GM23338 (cell line): ENCODE data around the gene ANAPC7.

Source experiments
- CREB1 ChIP-seq: fragments of 250-450 bp; sonication (Bioruptor Pico); IDR thresholded peaks from 2 replicates; pipeline ENCODE4 v1.5.0; 2020; ENCODE audit warnings: low read depth, mild to moderate bottlenecking, moderate library complexity
- CTCF ChIP-seq, 2 experiments: fragments of 200-600 bp in 1 of 2; sonication (generic) in 1 of 2; conservative IDR thresholded peaks; 2 replicates each; pipeline versions ENCODE4 v1.5.1 to v1.6.1; 2016 to 2017; ENCODE audit warnings: antibody characterized with exemption in 2 of 2, low read depth in 2 of 2, mild to moderate bottlenecking in 2 of 2, moderate library complexity in 1 of 2
- EZH2 ChIP-seq: fragments of 200-600 bp; sonication (generic); IDR thresholded peaks from one replicate; pipeline ENCODE4 v1.8.0; 2017; ENCODE audit warnings: antibody characterized with exemption, mild to moderate bottlenecking, low read depth; ENCODE audit not compliant: unreplicated experiment
- EZH2phosphoT487 ChIP-seq: fragments of 200-600 bp; sonication (generic); IDR thresholded peaks from one replicate; pipeline ENCODE4 v1.8.1; 2018; ENCODE audit warnings: antibody characterized with exemption; ENCODE audit not compliant: unreplicated experiment
- JUNB ChIP-seq: IDR thresholded peaks from one replicate; pipeline ENCODE4 v1.6.1; 2016; ENCODE audit warnings: antibody characterized with exemption; ENCODE audit not compliant: unreplicated experiment
- POLR2AphosphoS5 ChIP-seq: IDR thresholded peaks from 2 replicates; pipeline ENCODE4 v1.6.1; 2016; ENCODE audit warnings: antibody characterized with exemption, low read depth
- REST ChIP-seq: IDR thresholded peaks from one replicate; pipeline ENCODE4 v1.6.1; 2018; ENCODE audit warnings: antibody characterized with exemption; ENCODE audit not compliant: unreplicated experiment
- ZNF114 ChIP-seq: fragments of 250-450 bp; sonication (Bioruptor Pico); IDR thresholded peaks from 2 replicates; pipeline ENCODE4 v1.5.0; 2020; ENCODE audit warnings: mild to moderate bottlenecking, moderate library complexity

GRCh38 chr12:110330124-110330523 is 73.4 kb downstream of the ANAPC7 start:
- TF ChIP-seq EZH2phosphoT487 (no peak), REST (no peak), CTCF (conservative IDR thresholded peaks at IDR 0.05; ENCODE audit: low read depth in 2 of 2) (no peak), CREB1 (no peak), POLR2AphosphoS5 (no peak), JUNB (no peak), EZH2 (no peak), ZNF114 (no peak)
